Mammary epithelial cell (primary cell): Measurements from ENCODE around the gene AGPS.

Experiments used
- EZH2 ChIP-seq: IDR thresholded peaks from 2 replicates; pipeline ENCODE4 v1.6.1; 2012; ENCODE audit warnings: low read length, inconsistent platforms, borderline replicate concordance
- TF ChIP-seq, protein P1 (sequence below), 2 donors: IDR thresholded peaks in 1 of 2; conservative IDR thresholded peaks in 1 of 2; 2 replicates each; pipeline ENCODE4 v1.5.1; 2011 to 2012; ENCODE audit warnings: inconsistent platforms in 2 of 2, low read length in 2 of 2, mild to moderate bottlenecking in 2 of 2, control low read depth in 1 of 2, low read depth in 1 of 2; ENCODE audit not compliant: insufficient read depth in 1 of 2; ENCODE audit errors: extremely low read depth in 1 of 2

DNA sequence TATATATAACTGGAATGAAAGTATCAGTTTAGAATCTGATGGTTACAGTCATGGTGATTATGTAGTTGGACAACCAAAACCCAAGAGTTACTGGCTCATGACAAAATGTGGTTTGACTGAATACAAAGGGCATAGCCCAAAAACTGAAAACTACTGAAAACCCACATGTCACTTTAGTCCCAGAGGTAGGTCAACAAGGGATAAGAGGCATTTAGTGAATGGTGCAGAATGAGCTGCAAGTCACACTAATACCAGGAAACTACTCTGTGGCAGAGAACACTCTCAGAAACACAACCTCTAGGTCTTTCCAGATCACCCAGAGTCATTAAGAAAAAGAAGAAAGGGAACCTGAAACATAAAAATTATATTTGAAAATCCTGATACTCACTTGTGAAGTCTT, 154.5 kb downstream of the AGPS start:
- TF ChIP-seq, protein P1, sequence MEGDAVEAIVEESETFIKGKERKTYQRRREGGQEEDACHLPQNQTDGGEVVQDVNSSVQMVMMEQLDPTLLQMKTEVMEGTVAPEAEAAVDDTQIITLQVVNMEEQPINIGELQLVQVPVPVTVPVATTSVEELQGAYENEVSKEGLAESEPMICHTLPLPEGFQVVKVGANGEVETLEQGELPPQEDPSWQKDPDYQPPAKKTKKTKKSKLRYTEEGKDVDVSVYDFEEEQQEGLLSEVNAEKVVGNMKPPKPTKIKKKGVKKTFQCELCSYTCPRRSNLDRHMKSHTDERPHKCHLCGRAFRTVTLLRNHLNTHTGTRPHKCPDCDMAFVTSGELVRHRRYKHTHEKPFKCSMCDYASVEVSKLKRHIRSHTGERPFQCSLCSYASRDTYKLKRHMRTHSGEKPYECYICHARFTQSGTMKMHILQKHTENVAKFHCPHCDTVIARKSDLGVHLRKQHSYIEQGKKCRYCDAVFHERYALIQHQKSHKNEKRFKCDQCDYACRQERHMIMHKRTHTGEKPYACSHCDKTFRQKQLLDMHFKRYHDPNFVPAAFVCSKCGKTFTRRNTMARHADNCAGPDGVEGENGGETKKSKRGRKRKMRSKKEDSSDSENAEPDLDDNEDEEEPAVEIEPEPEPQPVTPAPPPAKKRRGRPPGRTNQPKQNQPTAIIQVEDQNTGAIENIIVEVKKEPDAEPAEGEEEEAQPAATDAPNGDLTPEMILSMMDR (conservative IDR thresholded peaks at IDR 0.05 in 1 of 2, IDR thresholded peaks at IDR 0.05 in 1 of 2; ENCODE audit: extremely low read depth in 1 of 2, insufficient read depth in 1 of 2, low read depth in 1 of 2, low read length in 2 of 2): no peak
- no peak for TF ChIP-seq EZH2
